GM20431 (cell line): ENCODE measurements around the gene LCT.
"Not testable (repeated sequence)": the region's sequence is repeated elsewhere in the genome, so short reads cannot be mapped to it uniquely, and the experiment has no call there.

ENCODE experiments used
- in situ Hi-C: fragments of 300-500 bp; cut with MseI, MboI; formaldehyde crosslinking; loops from one replicate; pipeline ENCODE4 v1.15.0; 2020; ENCODE audit warnings: low sequenced_read_pairs; ENCODE audit not compliant: unreplicated experiment

Gene LCT

GRCh38 chr2:135836596-135837270, at the start of gene LCT:
TSS of gene LCT (minus strand) at chr2:135837184. CDS start at chr2:135837169, 15 bp downstream.
- in situ Hi-C loops: no loop called here

- in situ Hi-C loops: no loop called here
Observed at GRCh38 chr2:135885709-135886108, 48.7 kb upstream of the LCT start.

- in situ Hi-C loops: no loop called here
Observed at GRCh38 chr2:135882415-135882814, 45.4 kb upstream of the LCT start.

- in situ Hi-C loops: not testable (repeated sequence)
Observed at GRCh38 chr2:135876770-135877169, 39.8 kb upstream of the LCT start.

- in situ Hi-C loops: no loop called here
Observed at GRCh38 chr2:135876066-135876711, 39.2 kb upstream of the LCT start, which contains the start of gene MCM6. TSS of gene MCM6 (minus strand) at chr2:135876443. CDS start at chr2:135876365, 78 bp downstream.

GRCh38 chr2:135875491-135876065, 38.6 kb upstream of the LCT start:
- in situ Hi-C loops: no loop called here

GRCh38 chr2:135874777-135875365, 37.9 kb upstream of the LCT start:
- in situ Hi-C loops: no loop called here

GRCh38 chr2:135870571-135870970, 33.6 kb upstream of the LCT start:
- in situ Hi-C loops: no loop called here

- in situ Hi-C loops: no loop called here
Observed at GRCh38 chr2:135863233-135863632, 26.2 kb upstream of the LCT start.

- in situ Hi-C loops: no loop called here
Observed at GRCh38 chr2:135862718-135863117, 25.7 kb upstream of the LCT start.

GRCh38 chr2:135853401-135853800, 16.4 kb upstream of the LCT start:
- in situ Hi-C loops: no loop called here

- in situ Hi-C loops: no loop called here
Observed at GRCh38 chr2:135851858-135852257, 14.9 kb upstream of the LCT start.

GRCh38 chr2:135850892-135851668, 14.1 kb upstream of the LCT start:
- in situ Hi-C loops: no loop called here

GRCh38 chr2:135849087-135849486, 12.1 kb upstream of the LCT start:
- in situ Hi-C loops: no loop called here

GRCh38 chr2:135845997-135846396, 9.0 kb upstream of the LCT start:
- in situ Hi-C loops: no loop called here

- in situ Hi-C loops: no loop called here
Observed at GRCh38 chr2:135845257-135845656, 8.3 kb upstream of the LCT start.

GRCh38 chr2:135844301-135844895, 7.4 kb upstream of the LCT start:
- in situ Hi-C loops: no loop called here

GRCh38 chr2:135843671-135844070, 6.7 kb upstream of the LCT start:
- in situ Hi-C loops: no loop called here

GRCh38 chr2:135840601-135841000, 3.6 kb upstream of the LCT start:
- in situ Hi-C loops: no loop called here

- in situ Hi-C loops: no loop called here
Observed at GRCh38 chr2:135839713-135840112, 2.7 kb upstream of the LCT start.
